NB4 (cell line): ENCODE results near the gene TSHZ2.

ENCODE experiments used
- DNase-seq: peaks from one replicate; pipeline ENCODE4 v3.0.0; 2010; ENCODE audit warnings: low read depth
- H3K4me3 ChIP-seq: one replicate; pipeline ENCODE4 v1.5.1; 2011; ENCODE audit warnings: mild to moderate bottlenecking, low read depth, low read length, moderate library complexity
- CTCF ChIP-seq: IDR thresholded peaks from one replicate; pipeline ENCODE4 v1.5.1; 2012; ENCODE audit warnings: low read depth, low read length
- MAX ChIP-seq: IDR thresholded peaks from 2 replicates; pipeline ENCODE4 v1.6.1; 2011; ENCODE audit warnings: low read depth, low read length
- MYC ChIP-seq: IDR thresholded peaks from 2 replicates; pipeline ENCODE4 v1.6.1; 2011; ENCODE audit warnings: low read depth, low read length
- POLR2A ChIP-seq: IDR thresholded peaks from 2 replicates; pipeline ENCODE4 v1.6.1; 2011; ENCODE audit warnings: mild to moderate bottlenecking; ENCODE audit not compliant: insufficient read length; ENCODE audit errors: extremely low read depth

Gene TSHZ2

GRCh38 chr20:53180928-53181362 lies 208.8 kb downstream of the TSHZ2 start:
- H3K4me3 ChIP-seq: no peak overlapping the region
- no peak for TF ChIP-seq POLR2A
- no peak for TF ChIP-seq CTCF
- TF ChIP-seq MYC: no peak
- TF ChIP-seq MAX: no peak

GRCh38 chr20:53181866-53182376 lies 209.8 kb downstream of the TSHZ2 start:
- H3K4me3 ChIP-seq: no peak overlapping the region
- no peak for DNase-seq
- no peak for TF ChIP-seq CTCF
- no peak for TF ChIP-seq POLR2A
- TF ChIP-seq MYC: no peak
- TF ChIP-seq MAX: no peak

More at GRCh38 chr20:53180928-53181362, 208.8 kb downstream of the TSHZ2 start:
- no peak for DNase-seq

- DNase-seq: no peak
- H3K4me3 ChIP-seq: no peak overlapping the region
- TF ChIP-seq CTCF (no peak), POLR2A (no peak)
Measured at GRCh38 chr20:53183181-53183580, 211.0 kb downstream of the TSHZ2 start.

GRCh38 chr20:53186635-53187034 lies 214.5 kb downstream of the TSHZ2 start:
- TF ChIP-seq POLR2A (no peak), MAX (no peak), MYC (no peak), CTCF (peak; percentile 21)
- DNase-seq: peak; percentile 9
- H3K4me3 ChIP-seq: no peak overlapping the region

- no peak for DNase-seq
- TF ChIP-seq MAX: no peak
- TF ChIP-seq CTCF: no peak
- no peak for TF ChIP-seq POLR2A
- H3K4me3 ChIP-seq: no peak overlapping the region
Measured at GRCh38 chr20:53187392-53188068, 215.4 kb downstream of the TSHZ2 start.

GRCh38 chr20:53190225-53190624 lies 218.1 kb downstream of the TSHZ2 start:
- DNase-seq: no peak
- no peak for TF ChIP-seq CTCF
- no peak for TF ChIP-seq POLR2A
- TF ChIP-seq MYC: no peak
- TF ChIP-seq MAX: no peak
- H3K4me3 ChIP-seq: no peak overlapping the region
